ENCODE results near the gene AGO4. TPM values are rescaled to one million over a fixed set of nuclear protein-coding genes. Genes with fewer than 3 reads are reported as not detected.
A peak's percentile ranks its signal among the peaks of the same experiment; 100 is the strongest.
"Not testable (repeated sequence)": the region's sequence is repeated elsewhere in the genome, so short reads cannot be mapped to it uniquely, and the experiment has no call there.

Gene AGO4
- total RNA-seq, 1 donor from 2014 or later: 18.5 TPM

GRCh38 chr1:35863881-35864625 lies 56.2 kb downstream of the AGO4 start:
- no peak for DNase-seq (ENCODE audit: low spot score)

DNA sequence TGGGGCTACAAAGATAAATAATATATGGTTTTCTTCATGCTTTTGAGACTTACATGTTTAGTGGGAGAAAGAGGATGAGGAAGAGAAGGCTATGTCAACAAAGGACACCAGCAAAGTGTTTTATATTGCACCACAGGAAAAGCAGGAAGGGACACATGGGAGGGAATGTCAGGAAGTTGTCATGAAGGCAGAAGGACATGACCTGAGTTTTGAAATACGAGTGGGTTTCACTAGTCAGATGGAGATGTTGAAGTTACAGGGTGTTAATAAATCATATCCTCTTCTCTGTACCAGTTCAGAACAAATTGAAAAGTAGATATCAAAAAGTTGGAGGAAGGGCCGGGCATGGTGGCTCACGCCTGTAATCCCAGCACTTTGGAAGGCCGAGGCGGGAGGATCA lies 57.0 kb downstream of the AGO4 start:
- DNase-seq (ENCODE audit: low spot score): no peak

- no peak for DNase-seq (ENCODE audit: low spot score)
Measured at GRCh38 chr1:35866991-35867390, 59.2 kb downstream of the AGO4 start.

DNA sequence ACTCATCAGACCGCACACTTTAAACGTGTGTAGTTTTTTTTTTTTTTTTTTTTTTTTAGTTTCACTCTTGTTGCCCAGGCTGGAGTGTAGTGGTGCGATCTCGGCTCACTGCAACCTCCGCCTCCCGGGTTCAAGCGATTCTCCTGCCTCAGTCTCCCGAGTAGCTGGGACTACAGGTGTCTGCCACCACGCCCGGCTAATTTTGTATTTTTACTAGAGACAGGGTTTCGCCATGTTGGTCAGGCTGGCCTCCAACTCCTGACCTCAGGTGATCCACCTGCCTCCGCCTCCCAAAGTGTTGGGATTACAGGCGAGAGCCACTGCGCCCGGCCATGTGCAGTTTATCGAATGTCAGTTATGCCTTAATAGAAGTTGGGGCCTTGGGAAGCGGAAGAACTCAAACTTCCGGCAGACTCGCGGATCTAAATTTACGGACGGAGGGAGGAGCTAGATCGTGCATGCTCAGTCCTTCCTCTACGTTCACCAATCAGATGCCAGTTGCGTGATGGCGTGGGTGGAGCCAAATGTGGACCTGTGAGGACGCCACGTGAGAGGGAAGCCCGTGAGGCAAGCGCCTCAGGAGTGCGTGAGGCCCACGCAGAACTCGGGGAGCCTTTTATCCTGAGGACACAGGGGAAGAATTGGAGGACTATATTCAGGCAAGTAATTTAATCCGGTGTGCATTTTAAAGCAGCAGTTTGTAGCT lies 61.6 kb downstream of the AGO4 start:
- DNase-seq (ENCODE audit: low spot score): not testable (repeated sequence)

GRCh38 chr1:35870651-35871309 lies 63.0 kb downstream of the AGO4 start:
- no peak for DNase-seq (ENCODE audit: low spot score)

GRCh38 chr1:35873243-35873750 lies 65.5 kb downstream of the AGO4 start:
- no peak for DNase-seq (ENCODE audit: low spot score)

DNA sequence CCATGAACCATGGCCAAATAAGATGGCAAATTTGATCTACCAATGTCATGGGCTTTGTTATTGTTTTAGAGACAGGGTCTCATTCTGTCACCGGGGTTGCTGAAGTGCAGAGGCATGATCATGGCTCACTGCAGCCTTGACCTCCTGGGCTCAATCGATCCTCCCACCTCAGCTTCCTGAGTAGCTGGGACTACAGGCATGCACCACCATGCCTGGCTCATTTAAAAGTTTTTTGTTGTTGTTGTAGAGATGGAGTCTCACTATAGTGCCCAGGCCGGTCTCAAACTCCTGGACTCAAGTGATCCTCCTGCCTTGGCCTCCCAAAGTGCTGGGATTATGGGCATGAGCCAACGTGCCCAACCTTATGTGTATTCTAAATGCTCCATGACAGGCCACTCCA lies 66.3 kb downstream of the AGO4 start:
- DNase-seq (ENCODE audit: low spot score): not testable (repeated sequence)

DNA sequence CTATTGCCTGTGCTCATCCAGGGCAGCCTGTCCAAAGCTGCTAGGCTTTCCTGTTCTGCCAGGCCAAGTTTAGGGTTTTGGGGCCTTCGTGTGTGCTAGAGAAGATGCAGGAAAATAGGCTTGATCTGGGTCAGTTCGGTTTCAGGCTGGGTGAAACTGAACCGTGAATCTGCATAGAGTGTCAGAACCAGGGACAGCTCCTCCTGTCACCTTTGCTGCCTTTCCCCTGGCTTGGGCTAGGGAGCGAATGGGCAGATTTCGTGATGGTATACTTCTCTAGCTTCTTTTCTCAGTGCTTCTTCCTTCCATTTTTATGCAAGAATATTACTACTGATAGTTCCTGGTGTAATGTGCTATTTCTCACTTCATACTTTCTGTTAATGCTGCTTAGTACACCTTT lies 69.2 kb downstream of the AGO4 start:
- no peak for DNase-seq (ENCODE audit: low spot score)

- no peak for DNase-seq (ENCODE audit: low spot score)
Measured at GRCh38 chr1:35881850-35882273, 74.0 kb downstream of the AGO4 start.

- DNase-seq (ENCODE audit: low spot score): no peak
Measured at GRCh38 chr1:35882586-35882944, 74.7 kb downstream of the AGO4 start.

GRCh38 chr1:35882945-35883634 lies 75.3 kb downstream of the AGO4 start, which contains the start of gene AGO1:
Gene AGO1 (plus strand): TSS chr1:35883209. CDS start chr1:35883422, 213 bp downstream.
- DNase-seq (ENCODE audit: low spot score): peak; percentile 98

- DNase-seq (ENCODE audit: low spot score): no peak
Measured at GRCh38 chr1:35883635-35884101, 75.9 kb downstream of the AGO4 start.

- no peak for DNase-seq (ENCODE audit: low spot score)
Measured at GRCh38 chr1:35884934-35885333, 77.1 kb downstream of the AGO4 start.

DNA sequence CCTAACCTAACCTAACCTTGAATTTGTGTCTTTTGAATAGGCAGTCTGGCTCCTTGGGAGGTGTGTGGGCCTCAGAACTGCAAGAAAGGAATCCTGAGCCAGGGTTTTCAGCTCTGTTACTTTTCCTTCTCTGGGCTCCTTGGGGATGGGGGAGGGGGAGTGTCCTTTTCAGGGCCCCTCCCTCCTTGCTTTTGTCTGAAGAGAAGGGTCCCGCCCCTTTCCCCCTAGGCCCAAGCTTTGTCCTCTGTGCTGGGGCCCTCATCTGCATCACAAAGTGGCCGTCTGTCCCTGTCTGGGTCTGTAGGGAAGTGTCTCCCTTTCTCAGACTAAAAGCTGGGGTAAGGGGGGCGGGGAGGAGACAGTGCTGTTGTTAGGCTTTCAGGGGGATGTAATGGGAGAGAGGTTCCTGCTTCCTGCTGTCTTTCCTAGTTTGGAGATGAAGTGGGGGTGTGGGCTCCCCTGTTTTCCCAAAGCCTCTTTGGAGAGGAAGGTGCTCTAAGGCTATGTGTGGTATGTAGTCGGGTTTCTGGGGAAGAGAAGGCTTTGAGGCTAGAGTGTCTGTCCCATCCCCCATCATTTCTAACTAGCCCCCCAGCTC lies 78.2 kb downstream of the AGO4 start:
- no peak for DNase-seq (ENCODE audit: low spot score)

DNA sequence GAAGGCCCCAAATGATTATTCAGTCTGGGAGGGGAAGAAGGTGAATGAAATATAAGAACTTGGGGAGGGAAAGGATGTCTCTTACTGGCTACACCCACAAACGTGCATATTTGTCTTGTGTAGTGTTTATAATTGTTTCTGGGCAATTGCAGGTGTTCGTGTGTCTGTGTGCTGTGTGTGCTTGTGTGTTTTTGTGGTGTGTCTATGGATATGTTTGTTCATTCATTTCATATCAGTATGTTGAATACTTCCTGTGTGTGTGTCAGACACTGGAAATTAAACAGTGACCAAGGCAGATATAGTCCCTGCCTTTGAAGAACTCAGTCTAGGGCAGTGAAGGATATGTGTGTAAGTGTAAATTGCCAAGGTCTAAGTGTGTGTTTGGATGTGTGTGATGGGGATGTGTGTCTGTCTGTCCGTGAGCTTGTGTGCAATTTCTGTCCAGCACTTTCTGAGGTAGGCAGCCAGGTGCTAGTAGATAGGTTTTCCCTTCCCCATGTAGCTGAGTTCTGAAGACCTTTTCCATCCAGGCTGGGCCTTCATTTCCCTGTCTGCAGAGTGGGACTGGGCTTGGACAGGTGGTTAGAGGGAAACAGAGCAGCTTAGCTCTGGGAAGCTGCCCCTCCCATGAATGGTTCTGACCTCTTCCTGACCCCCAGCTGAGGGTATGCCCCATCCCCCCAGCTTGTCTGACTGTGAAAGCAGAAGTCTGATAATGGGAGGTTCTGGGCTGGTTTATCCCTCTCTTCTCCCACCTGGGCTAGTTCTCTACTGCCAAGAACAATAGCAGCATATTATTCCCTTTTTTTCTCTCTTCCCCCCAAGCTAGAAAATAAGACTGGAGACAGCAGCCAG lies 79.0 kb downstream of the AGO4 start:
- no peak for DNase-seq (ENCODE audit: low spot score)

DNA sequence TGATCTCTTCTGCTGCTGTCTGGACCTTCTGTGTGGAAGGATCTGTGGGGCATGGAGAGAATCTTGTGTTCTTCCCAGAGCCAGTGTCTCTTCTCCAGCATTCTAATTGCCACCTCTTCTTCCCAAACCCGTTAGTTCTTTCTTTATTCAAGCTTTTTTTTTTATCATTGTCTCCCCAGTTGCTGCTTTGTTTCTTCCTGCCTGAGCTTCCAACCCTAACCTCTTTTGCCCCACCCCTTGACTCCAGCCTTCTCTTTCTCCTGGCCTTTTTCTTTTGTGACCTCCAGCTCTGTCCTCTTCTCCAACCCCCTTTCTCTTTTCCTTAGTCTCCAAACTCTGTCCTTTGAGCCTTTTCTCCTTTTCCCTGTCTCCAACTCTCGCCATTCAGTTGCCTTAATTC lies 79.7 kb downstream of the AGO4 start:
- DNase-seq (ENCODE audit: low spot score): no peak

DNA sequence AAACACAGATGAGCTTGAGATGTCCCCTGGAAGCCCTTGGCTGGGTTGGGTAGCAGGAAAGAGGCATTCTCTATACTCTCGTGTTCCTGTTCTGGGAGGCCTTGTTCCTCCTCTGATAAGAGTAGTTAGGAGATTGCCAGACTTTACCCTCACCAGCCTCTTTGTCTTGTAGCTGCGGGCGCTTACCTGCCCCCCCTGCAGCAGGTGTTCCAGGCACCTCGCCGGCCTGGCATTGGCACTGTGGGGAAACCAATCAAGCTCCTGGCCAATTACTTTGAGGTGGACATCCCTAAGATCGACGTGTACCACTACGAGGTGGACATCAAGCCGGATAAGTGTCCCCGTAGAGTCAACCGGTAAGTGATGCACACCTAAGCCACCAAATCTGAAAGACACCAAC lies 80.4 kb downstream of the AGO4 start:
- DNase-seq (ENCODE audit: low spot score): no peak

GRCh38 chr1:35888981-35889380 lies 81.2 kb downstream of the AGO4 start:
- not testable (repeated sequence) for DNase-seq (ENCODE audit: low spot score)

DNA sequence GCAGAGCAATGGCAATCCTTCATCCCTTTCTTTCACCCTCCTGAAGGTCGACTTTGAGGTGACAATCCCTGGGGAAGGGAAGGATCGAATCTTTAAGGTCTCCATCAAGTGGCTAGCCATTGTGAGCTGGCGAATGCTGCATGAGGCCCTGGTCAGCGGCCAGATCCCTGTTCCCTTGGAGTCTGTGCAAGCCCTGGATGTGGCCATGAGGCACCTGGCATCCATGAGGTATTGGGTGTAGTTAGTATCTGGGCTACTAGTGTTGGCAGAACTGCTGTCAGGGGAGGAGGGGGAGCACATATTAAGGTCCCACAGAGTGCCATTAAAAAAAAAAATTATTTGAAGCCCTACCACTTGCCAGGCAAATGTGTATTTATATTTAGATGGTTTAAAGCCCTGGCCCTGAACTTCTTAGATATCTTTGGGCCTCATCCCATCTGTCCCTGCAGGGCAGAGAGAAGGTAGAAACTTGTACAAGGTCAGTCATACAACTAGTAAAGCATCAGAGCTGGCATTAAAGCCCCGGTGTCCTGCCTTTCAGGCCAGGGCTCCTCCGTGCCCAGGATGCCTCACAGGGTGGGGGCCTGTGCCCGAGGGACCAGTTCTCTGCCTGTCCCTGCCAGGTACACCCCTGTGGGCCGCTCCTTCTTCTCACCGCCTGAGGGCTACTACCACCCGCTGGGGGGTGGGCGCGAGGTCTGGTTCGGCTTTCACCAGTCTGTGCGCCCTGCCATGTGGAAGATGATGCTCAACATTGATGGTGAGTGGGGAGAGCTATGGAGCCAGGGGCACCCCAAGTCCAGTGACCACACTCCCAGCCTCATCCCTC lies 85.4 kb downstream of the AGO4 start:
- DNase-seq (ENCODE audit: low spot score): no peak
